ENCODE data around the gene PDE8A. TPM values are rescaled to one million over a fixed set of nuclear protein-coding genes. Genes with fewer than 3 reads are reported as not detected.
A peak's percentile ranks its signal among the peaks of the same experiment; 100 is the strongest.
"Not testable (repeated sequence)": the region's sequence is repeated elsewhere in the genome, so short reads cannot be mapped to it uniquely, and the experiment has no call there.

The PDE8A gene
- total RNA-seq, 3 donors from 2014 or later: 45.1 to 60.5 (median 58.3) TPM

DNA sequence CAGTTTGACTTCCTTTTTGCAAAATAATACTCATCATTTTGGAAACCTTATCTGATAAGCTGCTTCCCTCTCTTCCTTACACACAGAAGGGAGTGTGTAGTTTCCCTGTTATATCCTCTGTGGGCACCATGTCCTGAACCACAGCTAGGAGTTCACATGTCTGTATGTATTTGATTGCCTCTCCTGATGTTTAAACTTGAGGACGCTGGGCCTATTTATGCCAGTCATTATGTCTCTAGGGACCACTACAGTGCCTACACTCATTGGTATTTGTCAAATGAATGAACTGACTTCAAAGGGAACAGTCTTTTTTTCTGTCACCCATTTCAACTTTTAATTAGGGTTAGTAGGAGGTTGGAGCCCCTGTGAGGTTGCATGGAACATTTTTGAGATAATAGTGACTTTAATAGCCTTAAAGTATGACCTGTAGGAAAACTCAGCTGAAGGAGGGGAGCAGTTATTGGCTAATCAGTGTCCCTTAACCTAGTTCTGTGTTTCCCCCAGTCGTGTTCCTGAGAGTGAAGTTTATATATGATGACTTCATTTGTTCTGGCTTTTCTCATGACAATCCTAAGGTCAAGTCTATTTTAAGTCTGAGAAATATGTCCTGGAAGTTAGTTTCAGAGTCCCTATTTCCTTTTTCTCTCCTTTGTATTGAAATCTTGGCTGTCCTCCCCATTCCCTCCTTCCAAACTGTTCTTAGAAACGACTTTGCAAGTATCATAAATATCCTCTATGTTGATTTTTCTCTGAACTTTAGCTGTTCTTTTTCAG is 28.9 kb downstream of the PDE8A start:
- no peak for DNase-seq (ENCODE audit: low spot score in 2 of 2)
- H3K9me3 ChIP-seq: no peaks in the 10 kb centered on the region
- H3K27ac ChIP-seq: peak overlapping the region; percentile 51 to 81
- H3K4me3 ChIP-seq: no peak overlapping the region
- H3K27me3 ChIP-seq: no peaks in the 10 kb centered on the region
- TF ChIP-seq, protein P1, sequence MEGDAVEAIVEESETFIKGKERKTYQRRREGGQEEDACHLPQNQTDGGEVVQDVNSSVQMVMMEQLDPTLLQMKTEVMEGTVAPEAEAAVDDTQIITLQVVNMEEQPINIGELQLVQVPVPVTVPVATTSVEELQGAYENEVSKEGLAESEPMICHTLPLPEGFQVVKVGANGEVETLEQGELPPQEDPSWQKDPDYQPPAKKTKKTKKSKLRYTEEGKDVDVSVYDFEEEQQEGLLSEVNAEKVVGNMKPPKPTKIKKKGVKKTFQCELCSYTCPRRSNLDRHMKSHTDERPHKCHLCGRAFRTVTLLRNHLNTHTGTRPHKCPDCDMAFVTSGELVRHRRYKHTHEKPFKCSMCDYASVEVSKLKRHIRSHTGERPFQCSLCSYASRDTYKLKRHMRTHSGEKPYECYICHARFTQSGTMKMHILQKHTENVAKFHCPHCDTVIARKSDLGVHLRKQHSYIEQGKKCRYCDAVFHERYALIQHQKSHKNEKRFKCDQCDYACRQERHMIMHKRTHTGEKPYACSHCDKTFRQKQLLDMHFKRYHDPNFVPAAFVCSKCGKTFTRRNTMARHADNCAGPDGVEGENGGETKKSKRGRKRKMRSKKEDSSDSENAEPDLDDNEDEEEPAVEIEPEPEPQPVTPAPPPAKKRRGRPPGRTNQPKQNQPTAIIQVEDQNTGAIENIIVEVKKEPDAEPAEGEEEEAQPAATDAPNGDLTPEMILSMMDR (IDR thresholded peaks at IDR 0.05): peak in 1 of 3 donors; percentile 53
- no peak for TF ChIP-seq POLR2A (IDR thresholded peaks at IDR 0.05)
- TF ChIP-seq POLR2AphosphoS5 (IDR thresholded peaks at IDR 0.05): no peak
- peaks cover 0 to 6% of the 10 kb centered on the region in 2 donors for H3K4me1 ChIP-seq
- no peaks in the 10 kb centered on the region for H3K36me3 ChIP-seq
- intact Hi-C loops (cut with DNase I; ENCODE audit: low total_unique reads): no loop called here

DNA sequence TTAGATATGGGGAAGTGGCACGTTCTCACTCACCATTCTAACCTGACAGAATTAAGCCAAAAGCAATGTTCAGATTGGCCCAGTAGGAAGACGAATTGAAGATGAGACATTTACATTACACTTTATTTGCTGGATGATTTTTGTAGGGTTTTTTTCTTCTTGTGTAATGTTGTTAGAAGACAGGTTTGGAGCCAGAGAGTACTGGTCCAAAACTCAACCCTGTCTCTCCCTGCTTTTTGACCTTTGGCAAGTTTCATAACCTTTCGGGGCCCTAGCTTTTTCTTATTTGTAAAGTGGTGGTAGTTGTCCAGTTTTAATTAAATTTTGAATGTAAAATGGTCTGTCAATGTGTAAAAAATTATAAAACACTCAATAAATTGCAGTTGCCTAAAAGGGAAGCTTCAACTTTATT is 29.5 kb downstream of the PDE8A start:
- peak overlapping the region; percentile 51 to 81 for H3K27ac ChIP-seq
- H3K4me3 ChIP-seq: no peak overlapping the region
- H3K27me3 ChIP-seq: no peaks in the 10 kb centered on the region
- intact Hi-C loops (cut with DNase I; ENCODE audit: low total_unique reads): no loop called here
- no peaks in the 10 kb centered on the region for H3K36me3 ChIP-seq
- H3K4me1 ChIP-seq: peaks cover 0 to 6% of the 10 kb centered on the region in 2 donors
- TF ChIP-seq POLR2A (IDR thresholded peaks at IDR 0.05): no peak
- no peak for TF ChIP-seq POLR2AphosphoS5 (IDR thresholded peaks at IDR 0.05)
- TF ChIP-seq, protein P1 (IDR thresholded peaks at IDR 0.05): no peak
- H3K9me3 ChIP-seq: no peaks in the 10 kb centered on the region
- no peak for DNase-seq (ENCODE audit: low spot score in 2 of 2)

GRCh38 chr15:85011724-85012123 is 30.1 kb downstream of the PDE8A start:
- DNase-seq (ENCODE audit: low spot score in 2 of 2); H3K27me3 ChIP-seq; H3K9me3 ChIP-seq; H3K4me3 ChIP-seq; H3K27ac ChIP-seq; intact Hi-C loops (cut with DNase I; ENCODE audit: low total_unique reads); H3K36me3 ChIP-seq; H3K4me1 ChIP-seq: not testable (repeated sequence)

DNA sequence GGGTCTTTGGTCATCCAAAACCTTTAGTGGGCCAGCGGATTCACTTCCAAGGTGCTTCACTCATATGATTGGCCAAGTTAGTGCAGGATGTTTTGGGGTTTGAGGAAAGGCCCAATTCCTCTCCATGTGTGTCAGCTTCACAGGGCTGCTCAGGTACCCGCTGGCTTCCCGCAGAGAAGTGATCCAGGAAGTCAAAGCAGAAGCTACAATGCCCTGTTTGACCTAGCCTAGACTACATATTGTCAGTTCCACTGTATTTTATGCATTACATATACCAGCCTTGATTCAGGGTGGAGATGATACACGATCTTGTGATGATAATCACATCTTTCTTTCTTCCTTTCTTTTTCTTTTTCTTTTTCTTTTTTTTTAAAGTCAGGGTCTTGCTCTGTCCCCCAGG is 32.1 kb downstream of the PDE8A start:
- Histone ChIP-seq H3K4me3 (no peak overlapping the region), H3K27ac (no peak overlapping the region), H3K9me3 (no peaks in the 10 kb centered on the region), H3K4me1 (peaks cover 0 to 6% of the 10 kb centered on the region in 2 donors), H3K36me3 (no peaks in the 10 kb centered on the region), H3K27me3 (no peaks in the 10 kb centered on the region)
- TF ChIP-seq POLR2AphosphoS5 (IDR thresholded peaks at IDR 0.05) (no peak), POLR2A (IDR thresholded peaks at IDR 0.05) (no peak)
- TF ChIP-seq, protein P1 (IDR thresholded peaks at IDR 0.05): no peak
- intact Hi-C loops (cut with DNase I; ENCODE audit: low total_unique reads): no loop called here
- DNase-seq (ENCODE audit: low spot score in 2 of 2): no peak

DNA sequence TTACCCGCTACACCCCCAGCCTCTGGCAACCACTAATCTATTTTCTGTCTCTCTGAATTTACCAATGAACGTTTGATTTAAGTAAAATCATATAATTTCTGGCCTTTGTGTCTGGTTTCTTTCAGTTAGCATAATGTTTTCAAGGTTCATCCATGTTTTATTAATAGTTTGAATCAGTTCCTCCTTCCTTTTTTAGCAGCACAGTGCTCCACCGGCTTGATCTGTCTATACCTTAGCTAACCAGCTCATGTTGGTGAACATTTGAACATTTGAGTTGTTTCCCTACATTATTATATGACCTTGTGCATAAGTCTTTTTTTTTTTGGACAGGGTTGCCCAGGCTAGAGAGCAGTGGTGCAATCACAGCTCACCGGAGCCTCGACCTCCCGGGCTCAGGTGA is 33.3 kb downstream of the PDE8A start:
- Histone ChIP-seq H3K27me3 (no peaks in the 10 kb centered on the region), H3K9me3 (no peaks in the 10 kb centered on the region), H3K4me1 (peaks cover 0 to 6% of the 10 kb centered on the region in 2 donors), H3K27ac (no peak overlapping the region), H3K36me3 (no peaks in the 10 kb centered on the region), H3K4me3 (no peak overlapping the region)
- no peak for DNase-seq (ENCODE audit: low spot score in 2 of 2)
- TF ChIP-seq, protein P1 (IDR thresholded peaks at IDR 0.05): no peak
- TF ChIP-seq POLR2AphosphoS5 (IDR thresholded peaks at IDR 0.05) (no peak), POLR2A (IDR thresholded peaks at IDR 0.05) (no peak)
- intact Hi-C loops (cut with DNase I; ENCODE audit: low total_unique reads): no loop called here

Data from breast epithelium (tissue), 4 donors.